IMR-90 (cell line): ENCODE results near the gene STRADA. TPM values are rescaled to one million over a fixed set of nuclear protein-coding genes. Genes with fewer than 3 reads are reported as not detected.

Experiments
- ATAC-seq: fragments of 200-7000 bp; cut with Tn5 transposase; 2 replicates; pipeline ENCODE4 v1.9.1; 2020; ENCODE audit warnings: low read depth, mild to moderate bottlenecking, moderate library complexity
- BruUV-seq: library from RNA; stranded (reverse); fragments of 400-500 nt; replicated peaks from 2 replicates; lab custom pipeline; 2021; lab: Mats Ljungman, UMichigan
- CTCF ChIA-PET: fragments of 300-600 bp; formaldehyde crosslinking; extraction: SDS; loops from one replicate; lab custom pipeline; 2021; ENCODE audit warnings: antibody characterized with exemption; lab: Yijun Ruan, JAX
- POLR2A ChIA-PET: fragments of 300-600 bp; sonication (Branson Sonifier 250); formaldehyde crosslinking; loops from one replicate; lab custom pipeline; 2022; ENCODE audit warnings: antibody characterized with exemption; ENCODE audit not compliant: unreplicated experiment; lab: Charles Lee
- DNase-seq: peaks from one replicate; pipeline ENCODE4 v3.0.0; 2013
- H2AFZ ChIP-seq: replicated peaks from 2 replicates; pipeline ENCODE3; 2013; ENCODE audit warnings: low read length, mild to moderate bottlenecking; ENCODE audit not compliant: poor library complexity
- H2AK5ac ChIP-seq: 2 replicates; pipeline ENCODE4 v1.6.1; 2013; ENCODE audit warnings: low read depth, low read length, inconsistent platforms
- H2AK9ac ChIP-seq: replicated peaks from 2 replicates; pipeline ENCODE3; 2013; ENCODE audit warnings: mild to moderate bottlenecking, low read depth, low read length, moderate library complexity; ENCODE audit not compliant: poor library complexity
- H2BK120ac ChIP-seq: 2 replicates; pipeline ENCODE4 v1.6.1; 2013; ENCODE audit warnings: low read depth, low read length, inconsistent platforms
- H2BK15ac ChIP-seq: 3 replicates; pipeline ENCODE4 v1.6.1; 2013; ENCODE audit warnings: low read depth, low read length, inconsistent platforms
- H2BK20ac ChIP-seq: 2 replicates; pipeline ENCODE4 v1.6.1; 2013; ENCODE audit warnings: low read depth, mild to moderate bottlenecking, inconsistent platforms, low read length, moderate library complexity
- H2BK5ac ChIP-seq: 2 replicates; pipeline ENCODE4 v1.6.1; 2013; ENCODE audit warnings: mild to moderate bottlenecking, low read depth, low read length, inconsistent platforms; ENCODE audit not compliant: poor library complexity, severe bottlenecking
- H3K14ac ChIP-seq: replicated peaks from 2 replicates; pipeline ENCODE4 v1.6.1; 2013; ENCODE audit warnings: low read depth, low read length, inconsistent platforms
- H3K18ac ChIP-seq: 2 replicates; pipeline ENCODE4 v1.6.1; 2013; ENCODE audit warnings: low read depth, low read length, control low read depth
- H3K23ac ChIP-seq: 2 replicates; pipeline ENCODE4 v1.6.1; 2013; ENCODE audit warnings: low read depth, low read length, inconsistent platforms
- H3K27ac ChIP-seq: 2 replicates; pipeline ENCODE4 v1.5.1; 2013; ENCODE audit warnings: mild to moderate bottlenecking, control low read depth, low read length; ENCODE audit not compliant: insufficient read depth
- H3K27me3 ChIP-seq: 2 replicates; pipeline ENCODE4 v1.6.1; 2013; ENCODE audit warnings: low read length; ENCODE audit not compliant: control insufficient read depth, insufficient read depth
- H3K36me3 ChIP-seq: 2 replicates; pipeline ENCODE4 v1.6.1; 2013; ENCODE audit warnings: low read length, mixed read lengths; ENCODE audit not compliant: control insufficient read depth, insufficient read depth
- H3K4ac ChIP-seq: 2 replicates; pipeline ENCODE4 v1.6.1; 2013; ENCODE audit warnings: low read depth, low read length, inconsistent platforms
- H3K4me1 ChIP-seq: 2 replicates; pipeline ENCODE4 v1.6.1; 2013; ENCODE audit warnings: low read length, mixed read lengths; ENCODE audit not compliant: control insufficient read depth, insufficient read depth
- H3K4me2 ChIP-seq: 2 replicates; pipeline ENCODE4 v1.6.1; 2013; ENCODE audit warnings: low read depth, mild to moderate bottlenecking, control low read depth, low read length, moderate library complexity
- H3K4me3 ChIP-seq: 2 replicates; pipeline ENCODE4 v1.5.1; 2013; ENCODE audit warnings: low read depth, mild to moderate bottlenecking, control low read depth, low read length, moderate library complexity; ENCODE audit not compliant: insufficient read depth
- H3K56ac ChIP-seq: 2 replicates; pipeline ENCODE4 v1.6.1; 2013; ENCODE audit warnings: low read length, inconsistent platforms; ENCODE audit not compliant: insufficient read depth; ENCODE audit errors: extremely low read depth
- H3K79me1 ChIP-seq, 2 experiments: 2 replicates each; pipeline ENCODE4 v1.6.1; 2013; ENCODE audit warnings: low read length in 2 of 2, inconsistent platforms in 1 of 2, low read depth in 1 of 2
- H3K9ac ChIP-seq: 2 replicates; pipeline ENCODE4 v1.6.1; 2013; ENCODE audit warnings: low read depth, low read length, control low read depth
- H3K9me1 ChIP-seq: 2 replicates; pipeline ENCODE4 v1.6.1; 2013; ENCODE audit warnings: low read length, inconsistent platforms; ENCODE audit not compliant: insufficient read depth
- H3K9me3 ChIP-seq: 2 replicates; pipeline ENCODE4 v1.6.1; 2013; ENCODE audit warnings: low read length; ENCODE audit not compliant: control insufficient read depth, insufficient read depth
- H4K20me1 ChIP-seq: 2 replicates; pipeline ENCODE4 v1.6.1; 2013; ENCODE audit warnings: low read length, inconsistent platforms; ENCODE audit not compliant: insufficient read depth
- H4K5ac ChIP-seq: 2 replicates; pipeline ENCODE4 v1.6.1; 2013; ENCODE audit warnings: mild to moderate bottlenecking, low read depth, low read length, control low read depth
- H4K8ac ChIP-seq, 2 experiments: 2 replicates each; pipeline ENCODE4 v1.6.1; 2013; ENCODE audit warnings: low read depth in 2 of 2, low read length in 2 of 2, control low read depth in 1 of 2, inconsistent platforms in 1 of 2
- H4K91ac ChIP-seq: 2 replicates; pipeline ENCODE4 v1.6.1; 2013; ENCODE audit warnings: low read depth, low read length, inconsistent platforms; ENCODE audit not compliant: insufficient read depth
- CEBPB ChIP-seq: IDR thresholded peaks from 2 replicates; pipeline ENCODE4 v1.6.1; 2012; ENCODE audit warnings: low read depth, low read length, improper control_type of control experiment
- ELK1 ChIP-seq: fragments of 150-350 bp; IDR thresholded peaks from 2 replicates; pipeline ENCODE4 v1.6.1; 2016; ENCODE audit warnings: low read depth, mild to moderate bottlenecking, low read length, moderate library complexity, borderline replicate concordance
- FOS ChIP-seq: fragments of 150-350 bp; IDR thresholded peaks from 2 replicates; pipeline ENCODE4 v1.6.1; 2016; ENCODE audit warnings: low read depth, low read length
- NFE2L2 ChIP-seq: fragments of 150-350 bp; IDR thresholded peaks from 2 replicates; pipeline ENCODE4 v1.6.1; 2016; ENCODE audit warnings: low read depth, mild to moderate bottlenecking, low read length
- RAD21 ChIP-seq: IDR thresholded peaks from 2 replicates; pipeline ENCODE4 v1.6.1; 2012; ENCODE audit warnings: low read length, improper control_type of control experiment
- RCOR1 ChIP-seq: IDR thresholded peaks from 2 replicates; pipeline ENCODE4 v1.6.1; 2012; ENCODE audit warnings: mild to moderate bottlenecking, low read length, improper control_type of control experiment; ENCODE audit not compliant: insufficient replicate concordance
- SMC3 ChIP-seq: fragments of 150-350 bp; IDR thresholded peaks from 2 replicates; pipeline ENCODE4 v1.6.1; 2016; ENCODE audit warnings: low read depth, mild to moderate bottlenecking, antibody characterized with exemption, low read length, moderate library complexity
- WGBS, 2 experiments: methylation state at CpG; one replicate each; pipeline versions ENCODE4 v1.1.5 to v1.1.7; 2013; ENCODE audit warnings: missing lambda C conversion rate in 2 of 2; ENCODE audit not compliant: insufficient read length in 1 of 2; ENCODE audit errors: extremely low coverage in 2 of 2; 5-methylcytosine and 5-hydroxymethylcytosine counted together
- dilution Hi-C: fragments of 300-500 bp; cut with HindIII; formaldehyde crosslinking; loops from one replicate; pipeline ENCODE4 v1.14.3; 2018; ENCODE audit warnings: low sequenced_read_pairs; ENCODE audit not compliant: unreplicated experiment
- in situ Hi-C: fragments of 300-500 bp; cut with MboI; formaldehyde crosslinking; loops from 3 replicates; pipeline ENCODE4 v1.14.3; 2019; ENCODE audit warnings: low sequenced_read_pairs, inconsistent platforms, mixed read lengths
- intact Hi-C: fragments of 100-400 bp; cut with micrococcal nuclease; formaldehyde crosslinking; loops from 2 replicates; pipeline ENCODE4 v1.10.0; 2022
- polyA plus RNA-seq, 3 experiments: library from polyadenylated mRNA; depleted of rRNA; stranded (reverse); fragments of >200 nt; gene quantifications; 2 replicates each; pipeline ENCODE4 v1.2.3, GENCODE V29; 2012; ENCODE audit warnings: low replicate concordance in 1 of 3
- total RNA-seq: library from RNA; depleted of rRNA; stranded (reverse); fragments of >200 nt; gene quantifications from 2 replicates; pipeline ENCODE4 v1.2.3, GENCODE V29; 2012
- TF ChIP-seq, protein P1 (sequence below): conservative IDR thresholded peaks from 2 replicates; pipeline ENCODE4 v1.5.1; 2012; ENCODE audit warnings: mild to moderate bottlenecking, low read depth, low read length, improper control_type of control experiment
- TF ChIP-seq, protein P2 (sequence below): fragments of 150-350 bp; IDR thresholded peaks from 2 replicates; pipeline ENCODE4 v1.6.1; 2017; ENCODE audit warnings: mild to moderate bottlenecking, antibody characterized with exemption, low read length, low read depth

The STRADA gene
- total and polyA plus RNA-seq, 2 of the 4 experiments (the other 2 are of a cell fraction): 19.9 to 30.9 TPM

- H4K20me1 ChIP-seq: peaks cover 54% of the 10 kb centered on the region
- POLR2A ChIA-PET: interaction anchor here (0.8 kb wide), 1 partner anchor 16 kb away, joined by 3 read pairs; the partner anchor contains the start of genes CCDC47 and DDX42
- intact Hi-C loops: no loop called here
- H3K23ac ChIP-seq: no peak overlapping the region
- H2BK15ac ChIP-seq: no peak overlapping the region
- dilution Hi-C loops: no loop called here
- no peak overlapping the region for H3K4ac ChIP-seq
- H3K27me3 ChIP-seq: no peaks in the 10 kb centered on the region
- no peak overlapping the region for H3K27ac ChIP-seq
- in situ Hi-C loops: no loop called here
- no peak overlapping the region for H4K8ac ChIP-seq
- TF ChIP-seq, protein P1, sequence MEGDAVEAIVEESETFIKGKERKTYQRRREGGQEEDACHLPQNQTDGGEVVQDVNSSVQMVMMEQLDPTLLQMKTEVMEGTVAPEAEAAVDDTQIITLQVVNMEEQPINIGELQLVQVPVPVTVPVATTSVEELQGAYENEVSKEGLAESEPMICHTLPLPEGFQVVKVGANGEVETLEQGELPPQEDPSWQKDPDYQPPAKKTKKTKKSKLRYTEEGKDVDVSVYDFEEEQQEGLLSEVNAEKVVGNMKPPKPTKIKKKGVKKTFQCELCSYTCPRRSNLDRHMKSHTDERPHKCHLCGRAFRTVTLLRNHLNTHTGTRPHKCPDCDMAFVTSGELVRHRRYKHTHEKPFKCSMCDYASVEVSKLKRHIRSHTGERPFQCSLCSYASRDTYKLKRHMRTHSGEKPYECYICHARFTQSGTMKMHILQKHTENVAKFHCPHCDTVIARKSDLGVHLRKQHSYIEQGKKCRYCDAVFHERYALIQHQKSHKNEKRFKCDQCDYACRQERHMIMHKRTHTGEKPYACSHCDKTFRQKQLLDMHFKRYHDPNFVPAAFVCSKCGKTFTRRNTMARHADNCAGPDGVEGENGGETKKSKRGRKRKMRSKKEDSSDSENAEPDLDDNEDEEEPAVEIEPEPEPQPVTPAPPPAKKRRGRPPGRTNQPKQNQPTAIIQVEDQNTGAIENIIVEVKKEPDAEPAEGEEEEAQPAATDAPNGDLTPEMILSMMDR: no peak
- TF ChIP-seq FOS (no peak), RAD21 (no peak), SMC3 (no peak), RCOR1 (no peak), NFE2L2 (no peak), CEBPB (no peak), ELK1 (no peak)
- TF ChIP-seq, protein P2, sequence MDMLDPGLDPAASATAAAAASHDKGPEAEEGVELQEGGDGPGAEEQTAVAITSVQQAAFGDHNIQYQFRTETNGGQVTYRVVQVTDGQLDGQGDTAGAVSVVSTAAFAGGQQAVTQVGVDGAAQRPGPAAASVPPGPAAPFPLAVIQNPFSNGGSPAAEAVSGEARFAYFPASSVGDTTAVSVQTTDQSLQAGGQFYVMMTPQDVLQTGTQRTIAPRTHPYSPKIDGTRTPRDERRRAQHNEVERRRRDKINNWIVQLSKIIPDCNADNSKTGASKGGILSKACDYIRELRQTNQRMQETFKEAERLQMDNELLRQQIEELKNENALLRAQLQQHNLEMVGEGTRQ: no peak
- H3K18ac ChIP-seq: no peak overlapping the region
- H3K9me3 ChIP-seq: no peaks in the 10 kb centered on the region
- no TSS peak for BruUV-seq
- H4K91ac ChIP-seq: no peak overlapping the region
- H3K79me1 ChIP-seq: peaks cover 28 to 69% of the 10 kb centered on the region in 2 experiments
- CTCF ChIA-PET: no interaction called here
- H2BK5ac ChIP-seq: no peak overlapping the region
- H3K9ac ChIP-seq: no peak overlapping the region
- H3K4me1 ChIP-seq: peaks cover 4% of the 10 kb centered on the region; the same call in 1 of the 2 replicates
- H2BK20ac ChIP-seq: no peak overlapping the region
- H3K36me3 ChIP-seq: peaks cover 57% of the 10 kb centered on the region
- H3K14ac ChIP-seq: no peak overlapping the region
- no peak overlapping the region for H3K4me3 ChIP-seq
- DNase-seq (no peak), ATAC-seq (no peak)
- H4K5ac ChIP-seq: no peak overlapping the region
- no peak overlapping the region for H3K4me2 ChIP-seq
- H3K9me1 ChIP-seq: 0 out of 2 replicates have a peak, but pooled peaks cover 2% of the 10 kb centered on the region
- H2BK120ac ChIP-seq: no peak overlapping the region
- H2AFZ ChIP-seq: no peak overlapping the region
- no peak overlapping the region for H3K56ac ChIP-seq
- WGBS, 2 experiments: 100% methylated on average over 1 of the region's 6 CpGs; no CpG with 5 or more reads in 1 of the 2 experiments
- H2AK5ac ChIP-seq: no peak overlapping the region
- no peak overlapping the region for H2AK9ac ChIP-seq
Observed at GRCh38 chr17:63790057-63790456, 48.5 kb upstream of the STRADA start.
